ENCODE measurements around the gene PSMB10.
A peak's percentile ranks its signal among the peaks of the same experiment; 100 is the strongest.
"Not testable (repeated sequence)": the region's sequence is repeated elsewhere in the genome, so short reads cannot be mapped to it uniquely, and the experiment has no call there.

Gene PSMB10

GRCh38 chr16:67936124-67936879 lies at the start of gene PSMB10:
Gene PSMB10, minus strand, starts transcription at chr16:67936850. Its CDS starts 101 bp downstream, at chr16:67936749.
- DNase-seq (ENCODE audit: low read depth) = peak; percentile 86

- no peak for DNase-seq (ENCODE audit: low read depth)
Measured at GRCh38 chr16:67982011-67982696, 45.5 kb upstream of the PSMB10 start.

- DNase-seq (ENCODE audit: low read depth) = no peak
Measured at GRCh38 chr16:67979955-67980678, 43.5 kb upstream of the PSMB10 start, which contains the start of gene DPEP3. Gene DPEP3, minus strand, starts transcription at chr16:67980499. Its CDS starts 119 bp downstream, at chr16:67980380.

- no peak for DNase-seq (ENCODE audit: low read depth)
Measured at GRCh38 chr16:67977469-67978227, 41.0 kb upstream of the PSMB10 start.

GRCh38 chr16:67977005-67977404 lies 40.4 kb upstream of the PSMB10 start:
- DNase-seq (ENCODE audit: low read depth) = no peak

GRCh38 chr16:67976205-67976604 lies 39.6 kb upstream of the PSMB10 start:
- no peak for DNase-seq (ENCODE audit: low read depth)

GRCh38 chr16:67975321-67976105 lies 38.9 kb upstream of the PSMB10 start:
- no peak for DNase-seq (ENCODE audit: low read depth)

- DNase-seq (ENCODE audit: low read depth) = not testable (repeated sequence)
Measured at GRCh38 chr16:67972285-67972684, 35.6 kb upstream of the PSMB10 start.

- DNase-seq (ENCODE audit: low read depth) = no peak
Measured at GRCh38 chr16:67971111-67971510, 34.5 kb upstream of the PSMB10 start.

- DNase-seq (ENCODE audit: low read depth) = peak; percentile 25
Measured at GRCh38 chr16:67969254-67970039, 32.8 kb upstream of the PSMB10 start.

GRCh38 chr16:67968400-67969253 lies 32.0 kb upstream of the PSMB10 start, which contains the start of gene SLC12A4:
Gene SLC12A4, minus strand, starts transcription at chr16:67968637. Its CDS starts 84 bp downstream, at chr16:67968553.
- DNase-seq (ENCODE audit: low read depth) = peak; percentile 85

GRCh38 chr16:67967958-67968399 lies 31.3 kb upstream of the PSMB10 start:
- DNase-seq (ENCODE audit: low read depth) = peak; percentile 58

- peak; percentile 65 for DNase-seq (ENCODE audit: low read depth)
Measured at GRCh38 chr16:67967183-67967957, 30.7 kb upstream of the PSMB10 start.

- DNase-seq (ENCODE audit: low read depth) = peak; percentile 83
Measured at GRCh38 chr16:67966549-67967182, 30.0 kb upstream of the PSMB10 start.

GRCh38 chr16:67965668-67966548 lies 29.3 kb upstream of the PSMB10 start:
- peak; percentile 32 for DNase-seq (ENCODE audit: low read depth)

GRCh38 chr16:67964477-67965131 lies 28.0 kb upstream of the PSMB10 start:
- DNase-seq (ENCODE audit: low read depth) = no peak

All from EH (cell line).